Heart left ventricle (tissue), 16 donors: Measurements from ENCODE around the gene COLGALT1. TPM values are rescaled to one million over a fixed set of nuclear protein-coding genes. Genes with fewer than 3 reads are reported as not detected.

Experiments used
- ATAC-seq, 4 donors: fragments of 200-7000 bp; cut with Tn5 transposase; one replicate each; pipeline ENCODE4 v1.9.1; 2020 to 2022; ENCODE audit warnings: moderate library complexity in 4 of 4, mild to moderate bottlenecking in 3 of 4, moderate number of reproducible peaks in 1 of 4
- DNase-seq, 5 donors: peaks; one replicate each; pipeline ENCODE4 v3.0.0-alpha.2; 2020
- H3K27ac ChIP-seq, 12 donors: fragments of 200-600 bp; sonication (generic) in 4 of 12; one replicate each; pipeline versions ENCODE4 v1.5.0 to v1.8.0; 2016 to 2022; ENCODE audit warnings: mild to moderate bottlenecking in 2 of 12
- H3K27me3 ChIP-seq, 9 donors: fragments of 200-600 bp; sonication (generic) in 2 of 9; one replicate each; pipeline versions ENCODE4 v1.5.1 to v1.8.0; 2016 to 2022; ENCODE audit warnings: mild to moderate bottlenecking in 3 of 9
- H3K36me3 ChIP-seq, 9 donors: fragments of 200-600 bp; sonication (generic) in 2 of 9; one replicate each; pipeline versions ENCODE4 v1.5.0 to v1.8.0; 2018 to 2022; ENCODE audit warnings: mild to moderate bottlenecking in 2 of 9
- H3K4me1 ChIP-seq, 12 donors: fragments of 200-600 bp; sonication (generic) in 4 of 12; one replicate each; pipeline versions ENCODE4 v1.5.0 to v1.8.0; 2016 to 2022; ENCODE audit warnings: mild to moderate bottlenecking in 3 of 12
- H3K4me3 ChIP-seq, 12 donors: fragments of 200-600 bp; sonication (generic) in 4 of 12; one replicate each; pipeline versions ENCODE4 v1.5.0 to v1.8.0; 2017 to 2022; ENCODE audit warnings: mild to moderate bottlenecking in 9 of 12, moderate library complexity in 4 of 12
- H3K9me3 ChIP-seq, 12 donors: fragments of 200-600 bp; sonication (generic) in 4 of 12; one replicate each; pipeline versions ENCODE4 v1.5.0 to v1.8.0; 2016 to 2022; ENCODE audit warnings: mild to moderate bottlenecking in 1 of 12
- CTCF ChIP-seq, 12 donors: fragments of 200-600 bp; sonication (generic) in 4 of 12; IDR thresholded peaks; one replicate each; pipeline versions ENCODE4 v1.5.0 to v1.8.0; 2018 to 2022; ENCODE audit warnings: antibody characterized with exemption in 12 of 12, mild to moderate bottlenecking in 5 of 12
- POLR2A ChIP-seq, 2 donors: fragments of 450-650 bp; IDR thresholded peaks; one replicate each; pipeline ENCODE4 v1.6.1; 2017; ENCODE audit warnings: antibody characterized with exemption in 2 of 2, mild to moderate bottlenecking in 2 of 2, moderate library complexity in 2 of 2
- WGBS, 4 donors: extraction: QIAGEN DNeasy Blood & Tissue Kit in 2 of 4; methylation state at CpG; one replicate each; pipeline versions ENCODE4 v1.1.5 to v1.1.7; 2013 to 2018; 5-methylcytosine and 5-hydroxymethylcytosine counted together
- intact Hi-C, 10 donors: fragments of 100-400 bp; cut with DNase I; formaldehyde crosslinking; loops; one replicate each; pipeline versions ENCODE4 v1.11.1 to v1.14.2; 2022
- polyA plus RNA-seq, 2 donors: library from polyadenylated mRNA; stranded (reverse); fragments of 200-250 nt; gene quantifications; one replicate each; pipeline ENCODE4 v1.2.3, GENCODE V29; 2013
- total RNA-seq, 9 donors: library from RNA; depleted of rRNA in 2 of 9; stranded (reverse); fragments of >200 nt in 2 of 9; fragmentation: NEBNext Ultra II Directional in 3 of 9; extraction: Animal tissue kit (Norgen Biotek cat#: 25700) in 3 of 9; gene quantifications; one replicate each; pipeline versions ENCODE4 v1.1.0 to v1.2.4, GENCODE V29; 2016 to 2023
- donor health status: ischemic (EF 13 %, LVEDD 7.1; RV severe dilation, severe dysfunction).
- donor health status: healthy with polysubstance abuse.
- donor health status: DM: no; HTN: yes; CAD: no.
- donor health status: DM: no; HTN: no; CAD: no.
- donor health status: ischemic (EF 25% LVEDD 6.9; RV normal size, moderate dysfunction).
- donor health status: ischemic (EF 25% LVEDD 5.7; RV mildly dilated, moderate dysfunction).
- donor health status: healthy.
- donor health status: DM: yes; HTN: yes; CAD: no.
- donor health status: ischemic (EF 35%, LVEDD 5.7; RV mildly dilated, moderate dysfunction).
- donor health status: nonischemic (EF 11% LVEDD 7.7; RV severe dilation, severe dysfunction).
- donor health status: DM: yes; HTN: yes; CAD: no.
- donor health status: PGD.
- donor health status: ischemic (EF 29% LVEDD 5.4; RV normal size, mild dysfunction).
- donor health status: nonischemic (EF 23%, LVEDD 6.1; RV moderate dilation, normal function).

COLGALT1 gene
- total and polyA plus RNA-seq, 11 donors: 16.1 to 117 (median 32.6) TPM

GRCh38 chr19:17511724-17512573 lies 43.5 kb upstream of the COLGALT1 start:
- DNase-seq (peak; percentile 92 to 95 (median 94)), ATAC-seq (peak; percentile 75 to 85 (median 82))
- TF ChIP-seq POLR2A (IDR thresholded peaks at IDR 0.05) (peak in 1 of 2 donors; percentile 31), CTCF (IDR thresholded peaks at IDR 0.05) (peak in 9 of 12 donors; percentile 6 to 51 (median 17))
- H3K4me1 ChIP-seq: peaks cover 0 to 42% (median 21%) of the 10 kb centered on the region in 12 donors
- peaks cover 0 to under 1% (median 0%) of the 10 kb centered on the region in 12 donors for H3K9me3 ChIP-seq
- 1% methylated on average over 37 to 82 of the region's 82 CpGs for WGBS, 4 donors
- intact Hi-C loops: loop anchor here in 4 of 10 donors (1.0 to 10.0 kb wide), 4 partner anchors 42 to 53 kb away; partner anchors contain the start of genes COLGALT1 (in 2 of the 4) and SLC27A1 (in 1 of the 4)
- peaks cover 0 to 13% (median 6%) of the 10 kb centered on the region in 9 donors for H3K36me3 ChIP-seq
- no peaks in the 10 kb centered on the region for H3K27me3 ChIP-seq
- peak overlapping the region; percentile 69 to 100 (median 88) for H3K4me3 ChIP-seq
- peak overlapping the region; percentile 98 to 100 (median 99) for H3K27ac ChIP-seq

- TF ChIP-seq POLR2A (IDR thresholded peaks at IDR 0.05): no peak
- no peak for TF ChIP-seq CTCF (IDR thresholded peaks at IDR 0.05)
- intact Hi-C loops: loop anchor here in 4 of 10 donors (1.0 to 10.0 kb wide), 4 partner anchors 42 to 52 kb away; partner anchors contain the start of genes COLGALT1 (in 2 of the 4) and SLC27A1 (in 1 of the 4)
- Histone ChIP-seq H3K36me3 (peaks cover 0 to 19% (median 12%) of the 10 kb centered on the region in 9 donors), H3K4me3 (peak overlapping the region; percentile 69 to 100 (median 88)), H3K27me3 (no peaks in the 10 kb centered on the region), H3K27ac (peak overlapping the region in 11 of 12 donors; percentile 98 to 100 (median 99)), H3K9me3 (peaks cover 0 to 6% (median 4%) of the 10 kb centered on the region in 12 donors), H3K4me1 (peaks cover 0 to 42% (median 21%) of the 10 kb centered on the region in 12 donors)
- DNase-seq (no peak), ATAC-seq (no peak)
- 44 to 58% (median 53%) methylated on average over 9 of the region's 9 CpGs for WGBS, 4 donors
These were observed 42.9 kb upstream of the COLGALT1 start for GRCh38 chr19:17512574-17512939.

- no peak overlapping the region for H3K27ac ChIP-seq
- no peak for ATAC-seq
- WGBS, 4 donors: 89 to 95% (median 90%) methylated on average over 15 of the region's 15 CpGs
- intact Hi-C loops: loop anchor here in 1 of 10 donors (10.0 kb wide), 1 partner anchor 49 kb away; no protein-coding TSS in a partner anchor
- H3K36me3 ChIP-seq: peaks cover 0 to 36% (median 29%) of the 10 kb centered on the region in 9 donors
- peaks cover 0 to 20% (median 15%) of the 10 kb centered on the region in 12 donors for H3K9me3 ChIP-seq
- TF ChIP-seq CTCF (IDR thresholded peaks at IDR 0.05): no peak
- TF ChIP-seq POLR2A (IDR thresholded peaks at IDR 0.05): no peak
- no peak overlapping the region for H3K4me3 ChIP-seq
- DNase-seq: no peak
- peaks cover 0 to 22% (median 11%) of the 10 kb centered on the region in 12 donors for H3K4me1 ChIP-seq
- H3K27me3 ChIP-seq: no peaks in the 10 kb centered on the region
These were observed 39.9 kb upstream of the COLGALT1 start for GRCh38 chr19:17515408-17516149.
